K562 (cell line): ENCODE results near the gene VWA5B1. TPM values are rescaled to one million over a fixed set of nuclear protein-coding genes. Genes with fewer than 3 reads are reported as not detected.

Experiments
- ATAC-seq: fragments of 200-7000 bp; cut with Tn5 transposase; 3 replicates; pipeline ENCODE4 v1.9.1; 2020; ENCODE audit warnings: moderate library complexity
- BruUV-seq: library from RNA; stranded (reverse); fragments of 400-500 nt; replicated peaks from 2 replicates; lab custom pipeline; 2021; lab: Mats Ljungman, UMichigan
- CTCF ChIA-PET: fragments of 300-600 bp; formaldehyde crosslinking; extraction: SDS; loops from one replicate; lab custom pipeline; 2021; ENCODE audit warnings: low intra/inter-chr PET ratio; lab: Yijun Ruan, JAX
- POLR2A ChIA-PET: fragments of 300-600, 350-650 bp; sonication (Branson Sonifier 250); formaldehyde crosslinking; extraction: SDS; loops from one replicate; lab custom pipeline; 2021; ENCODE audit warnings: antibody characterized with exemption, inconsistent platforms; lab: Yijun Ruan, JAX
- DNase-seq, 4 experiments: peaks; one replicate each; pipeline versions ENCODE4 v3.0.0 to v3.0.0-alpha.2; 2011 to 2018; ENCODE audit warnings: low spot score in 3 of 4, mixed read lengths in 3 of 4; ENCODE audit errors: extremely low read depth in 1 of 4
- FAIRE-seq: peaks from 2 replicates; lab custom pipeline; 2011; peaks lifted over from hg19 to GRCh38; lab: Jason Lieb, UNC
- H2AFZ ChIP-seq: 2 replicates; pipeline ENCODE4 v1.6.0; 2011; ENCODE audit warnings: low read depth, low read length, control low read depth, inconsistent platforms
- H3K27ac ChIP-seq: fragments of 200-600 bp; 3 replicates; pipeline ENCODE4 v1.8.0; 2011; ENCODE audit warnings: low read depth, mild to moderate bottlenecking, control low read depth, inconsistent platforms, low read length, moderate library complexity, mixed read lengths; ENCODE audit errors: extremely low read depth
- H3K27me3 ChIP-seq, 2 experiments: fragments of 300-600 bp in 1 of 2; 2 replicates in 1 of 2; 3 replicates in 1 of 2; pipeline versions ENCODE4 v1.6.0 to v1.8.0; 2011; ENCODE audit warnings: inconsistent platforms in 2 of 2, low read length in 2 of 2, mild to moderate bottlenecking in 1 of 2, mixed read lengths in 1 of 2, moderate library complexity in 1 of 2; ENCODE audit not compliant: control insufficient read depth in 2 of 2, insufficient read depth in 2 of 2
- H3K36me3 ChIP-seq: fragments of 300-600 bp; 3 replicates; pipeline ENCODE4 v1.8.0; 2011; ENCODE audit warnings: mild to moderate bottlenecking, low read length, inconsistent platforms; ENCODE audit not compliant: control insufficient read depth, insufficient read depth
- H3K4me1 ChIP-seq, 2 experiments: fragments of 200-600 bp in 1 of 2; replicated peaks in 1 of 2; 2 replicates in 1 of 2; 3 replicates in 1 of 2; pipeline versions ENCODE4 v1.5.1 to v1.8.0; 2011; ENCODE audit warnings: inconsistent platforms in 2 of 2, low read length in 2 of 2, mild to moderate bottlenecking in 1 of 2, mixed read lengths in 1 of 2, moderate library complexity in 1 of 2; ENCODE audit not compliant: control insufficient read depth in 2 of 2, insufficient read depth in 2 of 2
- H3K4me2 ChIP-seq: 2 replicates; pipeline ENCODE4 v1.6.1; 2011; ENCODE audit warnings: low read length, control low read depth, inconsistent platforms, mixed read lengths; ENCODE audit not compliant: insufficient read depth
- H3K4me3 ChIP-seq: fragments of 200-600 bp; sonication (generic), shearing (Covaris generic); 2 replicates; pipeline ENCODE4 v1.5.1; 2016; ENCODE audit warnings: control low read depth, inconsistent platforms
- H3K79me2 ChIP-seq: fragments of 200-600 bp; 3 replicates; pipeline ENCODE4 v1.8.0; 2011; ENCODE audit warnings: low read length, inconsistent platforms; ENCODE audit not compliant: control insufficient read depth, insufficient read depth
- H3K9ac ChIP-seq, 2 experiments: 2 replicates each; pipeline versions ENCODE4 v1.6.0 to v1.6.1; 2011; ENCODE audit warnings: low read depth in 2 of 2, low read length in 2 of 2, control low read depth in 1 of 2, inconsistent platforms in 1 of 2, mild to moderate bottlenecking in 1 of 2, mixed read lengths in 1 of 2; ENCODE audit not compliant: insufficient read depth in 1 of 2
- H3K9me1 ChIP-seq: one replicate; pipeline ENCODE4 v1.6.0; 2011; ENCODE audit warnings: inconsistent platforms, mild to moderate bottlenecking, low read length, moderate library complexity; ENCODE audit not compliant: control insufficient read depth, insufficient read depth
- H3K9me3 ChIP-seq: replicated peaks from 2 replicates; pipeline ENCODE4 v1.5.1; 2011; ENCODE audit warnings: low read depth, low read length, inconsistent platforms; ENCODE audit not compliant: control insufficient read depth, insufficient read depth
- H4K20me1 ChIP-seq: replicated peaks from 2 replicates; pipeline ENCODE4 v1.6.1; 2011; ENCODE audit warnings: low read length, inconsistent platforms, mixed read lengths; ENCODE audit not compliant: control insufficient read depth, insufficient read depth
- BMI1 ChIP-seq: fragments of 150-350 bp; IDR thresholded peaks from 2 replicates; pipeline ENCODE4 v1.6.1; 2014; ENCODE audit warnings: low read length
- CXXC5 ChIP-seq: fragments of 250-450 bp; sonication (Bioruptor Pico); IDR thresholded peaks from 2 replicates; pipeline ENCODE4 v1.8.0; 2022; ENCODE audit warnings: inconsistent platforms, mild to moderate bottlenecking, moderate library complexity
- EGR1 ChIP-seq: fragments of 450-650 bp; conservative IDR thresholded peaks from 2 replicates; pipeline ENCODE4 v1.6.1; 2017; ENCODE audit warnings: mild to moderate bottlenecking
- EHMT2 ChIP-seq: fragments of 450-650 bp; IDR thresholded peaks from 2 replicates; pipeline ENCODE4 v1.6.1; 2018; ENCODE audit warnings: antibody characterized with exemption
- ETV1 ChIP-seq: fragments of 450-650 bp; conservative IDR thresholded peaks from 2 replicates; pipeline ENCODE4 v1.6.1; 2016; ENCODE audit warnings: missing genetic modification characterization, control low read depth, low read depth, missing compliant biosample characterization
- MBD2 ChIP-seq: sonication (generic); IDR thresholded peaks from 2 replicates; pipeline ENCODE4 v1.6.1; 2016; ENCODE audit warnings: low read depth, borderline replicate concordance
- MCM7 ChIP-seq, 2 experiments: fragments of 450-650 bp; IDR thresholded peaks; 2 replicates each; pipeline ENCODE4 v1.6.1; 2016 to 2018
- PHF21A ChIP-seq: fragments of 450-650 bp; IDR thresholded peaks from 2 replicates; pipeline ENCODE4 v1.6.1; 2017; ENCODE audit warnings: low read depth, borderline replicate concordance
- SRSF3 ChIP-seq: fragments of 200-400 bp; formaldehyde crosslinking; IDR thresholded peaks from 2 replicates; pipeline ENCODE4 v1.6.1; 2016; ENCODE audit warnings: mild to moderate bottlenecking, low read length, moderate library complexity; ENCODE audit not compliant: insufficient read depth
- SRSF7 ChIP-seq: fragments of 200-400 bp; formaldehyde crosslinking; optimal IDR thresholded peaks from 2 replicates; pipeline ENCODE3; 2017; ENCODE audit warnings: mild to moderate bottlenecking, low read depth, low read length
- TAF15 ChIP-seq: fragments of 200-400 bp; formaldehyde crosslinking; IDR thresholded peaks from 2 replicates; pipeline ENCODE4 v1.6.1; 2017; ENCODE audit warnings: mild to moderate bottlenecking, low read depth, low read length, moderate library complexity
- U2AF1 ChIP-seq: fragments of 200-400 bp; formaldehyde crosslinking; optimal IDR thresholded peaks from 2 replicates; pipeline ENCODE3; 2017; ENCODE audit warnings: mild to moderate bottlenecking, low read depth, low read length, moderate library complexity
- ZNF408 ChIP-seq: fragments of 250-450 bp; sonication (Bioruptor Pico); IDR thresholded peaks from 2 replicates; pipeline ENCODE4 v1.4.0; 2020; ENCODE audit warnings: low read depth, mild to moderate bottlenecking, moderate library complexity
- ZNF445 ChIP-seq: fragments of 250-450 bp; sonication (Bioruptor Pico); IDR thresholded peaks from 2 replicates; pipeline ENCODE4 v1.4.0; 2020; ENCODE audit warnings: low read depth, mild to moderate bottlenecking, moderate library complexity
- ZNF586 ChIP-seq: fragments of 450-650 bp; formaldehyde crosslinking; conservative IDR thresholded peaks from 2 replicates; pipeline ENCODE4 v1.4.0; 2020; ENCODE audit warnings: mild to moderate bottlenecking, moderate library complexity
- ZNF707 ChIP-seq: fragments of 250-450 bp; sonication (Bioruptor Pico); conservative IDR thresholded peaks from 2 replicates; pipeline ENCODE4 v1.8.0; 2022; ENCODE audit warnings: inconsistent platforms, mild to moderate bottlenecking, moderate library complexity
- WGBS: fragments of 100-300 bp; shearing (Covaris generic); methylation state at CpG from one replicate; pipeline ENCODE4 v1.1.6; 2016; ENCODE audit warnings: low coverage, mixed read lengths; ENCODE audit not compliant: insufficient coverage; ENCODE audit errors: missing lambda C conversion rate; 5-methylcytosine and 5-hydroxymethylcytosine counted together
- in situ Hi-C: fragments of 300-500 bp; cut with MboI; formaldehyde crosslinking; loops from 4 replicates; pipeline ENCODE4 v1.15.0; 2018; ENCODE audit warnings: inconsistent platforms, mixed read lengths
- intact Hi-C: fragments of 100-400 bp; cut with micrococcal nuclease; formaldehyde crosslinking; loops from 2 replicates; pipeline ENCODE4 v1.14.2; 2022
- polyA plus RNA-seq, 8 experiments: library from polyadenylated mRNA; depleted of rRNA in 4 of 8; stranded (reverse) in 5 of 8; unstranded in 3 of 8; fragments of >200 nt; fragmentation: Nextera tagmentation in 2 of 8; fragmentation: Illumina TruSeq in 1 of 8; extraction: Ambion mirVana in 2 of 8; extraction: Trizol in 1 of 8; gene quantifications; 2 replicates each; pipeline versions ENCODE4 v1.2.1 to v1.2.3, GENCODE V29; 2011 to 2014; ENCODE audit warnings: inconsistent platforms in 1 of 8, missing spikeins in 1 of 8
- total RNA-seq, 7 experiments: library from RNA; depleted of rRNA in 6 of 7; stranded (reverse); fragments of >200 nt in 6 of 7; fragmentation: Illumina TruSeq in 2 of 7; extraction: Trizol in 2 of 7; gene quantifications; 2 replicates each; pipeline versions ENCODE4 v1.2.1 to v1.2.3, GENCODE V29; 2011 to 2021; ENCODE audit warnings: low replicate concordance in 1 of 7
- TF ChIP-seq, protein P1 (sequence below), 2 experiments: IDR thresholded peaks; 2 replicates each; pipeline ENCODE4 v1.6.1; 2011; ENCODE audit warnings: borderline replicate concordance in 1 of 2, control low read depth in 1 of 2, low read depth in 1 of 2, low read length in 1 of 2, mild to moderate bottlenecking in 1 of 2, mixed read lengths in 1 of 2, moderate library complexity in 1 of 2; ENCODE audit not compliant: insufficient read depth in 1 of 2, insufficient read length in 1 of 2, poor library complexity in 1 of 2, severe bottlenecking in 1 of 2; ENCODE audit errors: extremely low read depth in 1 of 2
- TF ChIP-seq, protein P2 (sequence below): fragments of 250-450 bp; sonication (Bioruptor Pico); IDR thresholded peaks from 2 replicates; pipeline ENCODE4 v1.8.0; 2021; ENCODE audit warnings: mild to moderate bottlenecking, moderate library complexity
- TF ChIP-seq, protein P3 (sequence below), 2 experiments: fragments of 450-650 bp in 1 of 2; sonication (generic) in 1 of 2; formaldehyde crosslinking in 1 of 2; IDR thresholded peaks in 1 of 2; conservative IDR thresholded peaks in 1 of 2; 2 replicates each; pipeline versions ENCODE4 v1.6.1 to v1.8.1; 2016 to 2023; ENCODE audit warnings: mild to moderate bottlenecking in 2 of 2, moderate library complexity in 2 of 2, inconsistent platforms in 1 of 2, missing genetic modification reagents in 1 of 2

VWA5B1 gene
- total and polyA plus RNA-seq, 9 of the 15 experiments (the other 6 are each of a cell fraction or from before 2014, with no cell fraction given), result not detected

DNA sequence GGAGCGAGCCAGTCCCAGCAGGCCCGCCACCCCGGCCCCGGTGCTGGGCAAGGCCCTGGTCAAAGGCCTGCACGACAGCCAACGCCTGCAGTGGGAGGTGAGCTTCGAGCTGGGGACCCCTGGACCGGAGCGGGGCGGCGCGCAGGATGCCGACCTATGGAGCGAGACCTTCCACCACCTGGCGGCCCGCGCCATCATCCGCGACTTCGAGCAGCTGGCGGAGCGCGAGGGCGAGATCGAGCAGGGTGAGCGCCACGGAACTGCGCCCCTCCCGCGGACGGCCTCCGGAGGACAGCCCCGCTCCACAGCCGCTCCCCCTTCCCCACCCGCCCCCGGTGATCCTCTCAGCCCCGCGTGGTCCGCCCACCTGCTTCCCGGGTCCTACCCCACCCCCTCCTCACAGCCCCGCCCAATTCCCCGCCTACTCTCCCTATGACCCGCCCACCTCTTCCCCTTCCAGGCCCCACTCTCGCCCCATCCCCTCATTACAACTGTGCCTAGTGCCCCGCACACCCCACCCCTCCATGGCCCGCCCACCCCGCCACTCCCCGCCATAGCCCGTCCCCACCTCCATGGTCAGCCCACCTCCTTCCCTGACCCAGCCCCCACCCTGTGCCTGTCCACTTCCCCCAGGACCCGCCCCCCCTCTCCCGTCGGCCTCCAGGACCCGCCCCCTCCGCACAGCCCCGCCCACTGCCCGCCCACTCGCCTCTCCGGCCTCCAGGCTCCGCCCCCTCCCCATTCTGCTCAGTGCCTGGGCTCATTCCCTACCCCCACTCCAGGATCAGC is 52.7 kb downstream of the VWA5B1 start:
- no peak overlapping the region for H3K27ac ChIP-seq
- H3K4me3 ChIP-seq, result peak overlapping the region; percentile 20; the same call in 1 of the 2 replicates
- no peaks in the 10 kb centered on the region for H3K9me1 ChIP-seq
- H3K36me3 ChIP-seq, result no peaks in the 10 kb centered on the region
- WGBS, result 63% methylated on average over 21 of the region's 59 CpGs
- FAIRE-seq (no peak), DNase-seq (peak; percentile 72 to 98 (median 96)), ATAC-seq (peak; percentile 97)
- H3K4me1 ChIP-seq, result peaks cover 0 to 14% of the 10 kb centered on the region in 2 experiments; a peak in 2 of 5 replicates
- intact Hi-C loops, result no loop called here
- H3K4me2 ChIP-seq, result peak overlapping the region; percentile 49
- no peaks in the 10 kb centered on the region for H3K9me3 ChIP-seq
- no peaks in the 10 kb centered on the region for H3K79me2 ChIP-seq
- H2AFZ ChIP-seq, result peak overlapping the region; percentile 79
- in situ Hi-C loops, result no loop called here
- ChIA-PET POLR2A (no interaction called here), CTCF (no interaction called here)
- no TSS peak for BruUV-seq
- H4K20me1 ChIP-seq, result no peaks in the 10 kb centered on the region; the same call in 1 of the 2 replicates
- H3K9ac ChIP-seq, result peak overlapping the region in 1 of 2 experiments; percentile 70; a peak in 2 of 4 replicates
- H3K27me3 ChIP-seq, result peaks cover 0 to 24% of the 10 kb centered on the region in 2 experiments; a peak in 2 of 5 replicates
- TF ChIP-seq TAF15 (no peak), SRSF3 (no peak), MCM7 (IDR thresholded peaks at IDR 0.05) (no peak), SRSF7 (no peak), PHF21A (no peak), ZNF445 (CRISPR knock-in tag) (no peak), ZNF408 (CRISPR knock-in tag) (no peak), CXXC5 (CRISPR knock-in tag) (no peak), EHMT2 (no peak), MBD2 (no peak), ETV1 (tag) (no peak), U2AF1 (no peak), BMI1 (no peak), ZNF586 (CRISPR knock-in tag) (no peak), ZNF707 (CRISPR knock-in tag) (no peak), EGR1 (peak; percentile 52; the same call in 1 of the 2 replicates)
- TF ChIP-seq, protein P1, sequence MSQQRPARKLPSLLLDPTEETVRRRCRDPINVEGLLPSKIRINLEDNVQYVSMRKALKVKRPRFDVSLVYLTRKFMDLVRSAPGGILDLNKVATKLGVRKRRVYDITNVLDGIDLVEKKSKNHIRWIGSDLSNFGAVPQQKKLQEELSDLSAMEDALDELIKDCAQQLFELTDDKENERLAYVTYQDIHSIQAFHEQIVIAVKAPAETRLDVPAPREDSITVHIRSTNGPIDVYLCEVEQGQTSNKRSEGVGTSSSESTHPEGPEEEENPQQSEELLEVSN (IDR thresholded peaks at IDR 0.05; ENCODE audit: borderline replicate concordance in 1 of 2, extremely low read depth in 1 of 2, insufficient read depth in 1 of 2, insufficient read length in 1 of 2, low read depth in 1 of 2, low read length in 1 of 2, poor library complexity in 1 of 2, severe bottlenecking in 1 of 2), result peak in 1 of 2 experiments; percentile 68
- TF ChIP-seq, protein P2, sequence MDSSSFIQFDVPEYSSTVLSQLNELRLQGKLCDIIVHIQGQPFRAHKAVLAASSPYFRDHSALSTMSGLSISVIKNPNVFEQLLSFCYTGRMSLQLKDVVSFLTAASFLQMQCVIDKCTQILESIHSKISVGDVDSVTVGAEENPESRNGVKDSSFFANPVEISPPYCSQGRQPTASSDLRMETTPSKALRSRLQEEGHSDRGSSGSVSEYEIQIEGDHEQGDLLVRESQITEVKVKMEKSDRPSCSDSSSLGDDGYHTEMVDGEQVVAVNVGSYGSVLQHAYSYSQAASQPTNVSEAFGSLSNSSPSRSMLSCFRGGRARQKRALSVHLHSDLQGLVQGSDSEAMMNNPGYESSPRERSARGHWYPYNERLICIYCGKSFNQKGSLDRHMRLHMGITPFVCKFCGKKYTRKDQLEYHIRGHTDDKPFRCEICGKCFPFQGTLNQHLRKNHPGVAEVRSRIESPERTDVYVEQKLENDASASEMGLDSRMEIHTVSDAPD (CRISPR knock-in tag), result no peak
- TF ChIP-seq, protein P3, sequence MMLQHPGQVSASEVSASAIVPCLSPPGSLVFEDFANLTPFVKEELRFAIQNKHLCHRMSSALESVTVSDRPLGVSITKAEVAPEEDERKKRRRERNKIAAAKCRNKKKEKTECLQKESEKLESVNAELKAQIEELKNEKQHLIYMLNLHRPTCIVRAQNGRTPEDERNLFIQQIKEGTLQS (IDR thresholded peaks at IDR 0.05), result no peak
- TF ChIP-seq, protein P3 (CRISPR knock-in tag; conservative IDR thresholded peaks at IDR 0.05), result no peak
